ENCODE measurements around the gene SPTBN1.

SPTBN1 gene

DNA sequence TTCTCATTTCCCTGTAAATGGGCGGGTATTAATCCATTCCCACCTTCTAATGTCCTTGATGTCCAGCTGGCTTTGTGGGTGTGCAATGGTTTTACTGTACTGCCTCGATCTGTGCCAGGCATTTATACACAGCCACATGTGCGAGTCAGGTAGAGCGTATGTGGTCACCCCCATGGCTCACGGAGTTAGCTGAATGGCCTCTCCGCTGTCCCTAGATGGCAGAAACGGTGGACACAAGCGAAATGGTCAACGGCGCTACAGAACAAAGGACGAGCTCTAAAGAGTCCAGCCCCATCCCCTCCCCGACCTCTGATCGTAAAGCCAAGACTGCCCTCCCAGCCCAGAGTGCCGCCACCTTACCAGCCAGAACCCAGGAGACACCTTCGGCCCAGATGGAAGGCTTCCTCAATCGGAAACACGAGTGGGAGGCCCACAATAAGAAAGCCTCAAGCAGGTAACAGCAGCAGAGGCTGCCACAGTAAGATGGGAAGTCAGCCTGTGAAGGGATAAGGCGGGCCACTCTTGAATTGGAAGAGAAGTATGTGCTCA is 208.2 kb downstream of the SPTBN1 start:
- no peak for DNase-seq

- peak; percentile 78 to 85 for DNase-seq
Observed at GRCh38 chr2:54665436-54665856, 209.3 kb downstream of the SPTBN1 start.

GRCh38 chr2:54666131-54666633 is 210.1 kb downstream of the SPTBN1 start:
- DNase-seq: no peak

DNA sequence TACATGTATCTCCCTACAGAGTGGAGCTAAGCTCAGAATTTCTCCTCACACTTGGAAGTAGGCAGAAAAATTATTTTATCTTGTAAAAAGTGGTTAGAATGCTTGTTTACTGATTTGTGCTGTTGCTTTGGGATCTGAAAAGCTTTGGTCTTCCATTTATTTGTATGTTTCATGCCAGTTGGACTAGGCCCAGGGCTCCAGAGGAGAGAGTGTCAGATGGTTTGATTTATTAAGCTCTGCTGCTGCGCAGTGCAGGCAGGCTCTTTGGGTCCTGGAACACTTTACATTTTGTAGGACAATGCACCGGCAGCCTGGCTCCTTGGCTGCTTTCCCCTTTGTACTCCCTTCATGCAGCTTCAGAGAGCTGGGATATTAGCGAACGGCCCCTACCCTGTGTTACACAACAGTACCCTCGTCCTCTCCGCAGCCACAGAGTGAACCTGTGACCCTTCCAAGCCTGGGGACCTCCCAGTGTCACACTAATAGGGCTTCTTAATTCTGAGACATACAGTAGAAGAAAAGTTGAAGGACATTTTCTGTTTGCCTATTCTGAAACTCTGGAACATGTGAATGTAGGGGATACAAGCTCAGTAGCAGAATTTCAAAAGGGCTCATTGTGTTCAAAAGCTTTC is 210.6 kb downstream of the SPTBN1 start:
- DNase-seq: no peak

- DNase-seq: no peak
Observed at GRCh38 chr2:54667266-54667639, 211.1 kb downstream of the SPTBN1 start.

DNA sequence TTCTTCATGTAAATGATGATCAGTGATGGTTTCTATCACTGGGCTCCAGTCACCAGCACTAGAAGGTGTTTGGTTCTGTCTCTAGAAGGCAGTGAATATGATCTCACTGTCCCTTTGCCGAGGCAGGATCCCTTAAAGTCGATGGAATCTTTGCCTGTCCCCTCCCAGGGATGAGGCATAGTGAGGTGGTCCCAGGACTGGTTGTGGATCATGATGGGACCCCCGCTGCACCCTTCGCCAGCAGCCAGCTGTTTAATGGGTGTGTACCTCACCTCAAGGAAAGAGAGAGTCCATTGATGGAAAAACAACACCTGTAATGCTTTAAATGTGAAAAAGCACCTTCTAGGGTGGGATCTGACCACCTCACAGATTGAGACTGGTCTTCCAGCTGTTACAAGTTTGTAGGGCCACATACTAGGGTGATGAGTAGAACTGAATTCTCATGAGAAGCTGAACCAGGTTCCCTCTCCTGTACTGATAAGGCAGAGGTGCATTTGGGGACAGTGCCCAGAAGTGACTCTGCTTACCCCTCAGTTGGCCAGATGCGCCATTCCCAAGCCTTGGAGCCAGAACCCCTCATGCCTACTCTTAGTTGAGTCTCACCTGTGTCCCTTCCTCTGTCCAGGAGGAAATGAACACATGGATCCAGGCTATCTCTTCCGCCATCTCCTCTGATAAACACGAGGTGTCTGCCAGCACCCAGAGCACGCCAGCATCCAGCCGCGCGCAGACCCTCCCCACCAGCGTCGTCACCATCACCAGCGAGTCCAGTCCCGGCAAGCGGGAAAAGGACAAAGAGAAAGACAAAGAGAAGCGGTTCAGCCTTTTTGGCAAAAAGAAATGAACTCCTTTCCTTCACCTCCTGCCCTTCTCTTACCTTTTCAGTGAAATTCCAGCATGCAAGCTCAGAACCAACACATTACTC is 211.9 kb downstream of the SPTBN1 start:
- DNase-seq: no peak

GRCh38 chr2:54668711-54669110 is 212.6 kb downstream of the SPTBN1 start:
- no peak for DNase-seq

GRCh38 chr2:54669677-54670484 is 213.8 kb downstream of the SPTBN1 start:
- no peak for DNase-seq

DNA sequence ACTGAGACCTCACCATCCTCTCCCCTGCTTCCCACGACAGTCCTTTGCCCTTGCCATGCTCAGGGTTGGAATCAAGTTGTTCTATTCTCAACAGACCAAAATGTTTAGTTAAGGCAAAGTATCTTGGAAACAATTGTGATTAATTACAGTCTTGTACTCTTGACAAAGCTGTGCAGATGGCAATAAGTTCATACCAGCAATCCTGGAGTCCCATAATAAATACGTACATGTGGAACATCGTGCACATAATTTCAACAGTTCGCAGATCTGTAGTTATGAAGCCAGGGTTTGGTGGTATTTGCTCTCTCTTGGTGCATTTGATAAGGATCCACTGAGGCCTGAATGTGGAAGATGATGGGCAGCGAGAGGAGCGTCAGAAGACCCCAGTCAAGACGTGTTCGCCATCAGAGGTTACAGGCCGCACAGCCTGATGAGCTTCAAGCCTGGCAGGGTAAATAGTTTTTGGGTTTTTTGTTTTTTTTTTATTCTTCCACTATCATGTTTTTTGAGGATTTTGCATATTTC is 214.4 kb downstream of the SPTBN1 start:
- DNase-seq: no peak

DNA sequence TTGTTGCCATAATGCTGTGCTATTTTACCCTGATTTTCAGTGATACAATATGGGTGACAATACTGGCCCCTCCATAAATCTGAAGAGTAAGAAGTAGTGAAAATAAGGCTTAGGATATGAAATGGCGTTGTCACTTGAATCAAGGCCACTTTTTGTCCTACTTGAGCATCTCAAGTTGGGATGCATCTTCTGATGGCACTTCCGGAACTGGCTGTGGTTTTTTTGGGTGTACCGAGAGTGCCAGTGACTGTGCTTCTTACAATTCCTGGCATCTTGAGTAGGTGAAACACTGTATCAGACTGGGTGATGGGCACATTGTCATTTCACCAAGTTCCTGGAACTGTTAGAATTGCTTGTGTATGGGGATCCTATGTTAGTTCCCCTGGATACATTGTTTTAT is 214.9 kb downstream of the SPTBN1 start:
- DNase-seq: no peak

- DNase-seq: no peak
Observed at GRCh38 chr2:54671875-54672589, 215.9 kb downstream of the SPTBN1 start.

DNA sequence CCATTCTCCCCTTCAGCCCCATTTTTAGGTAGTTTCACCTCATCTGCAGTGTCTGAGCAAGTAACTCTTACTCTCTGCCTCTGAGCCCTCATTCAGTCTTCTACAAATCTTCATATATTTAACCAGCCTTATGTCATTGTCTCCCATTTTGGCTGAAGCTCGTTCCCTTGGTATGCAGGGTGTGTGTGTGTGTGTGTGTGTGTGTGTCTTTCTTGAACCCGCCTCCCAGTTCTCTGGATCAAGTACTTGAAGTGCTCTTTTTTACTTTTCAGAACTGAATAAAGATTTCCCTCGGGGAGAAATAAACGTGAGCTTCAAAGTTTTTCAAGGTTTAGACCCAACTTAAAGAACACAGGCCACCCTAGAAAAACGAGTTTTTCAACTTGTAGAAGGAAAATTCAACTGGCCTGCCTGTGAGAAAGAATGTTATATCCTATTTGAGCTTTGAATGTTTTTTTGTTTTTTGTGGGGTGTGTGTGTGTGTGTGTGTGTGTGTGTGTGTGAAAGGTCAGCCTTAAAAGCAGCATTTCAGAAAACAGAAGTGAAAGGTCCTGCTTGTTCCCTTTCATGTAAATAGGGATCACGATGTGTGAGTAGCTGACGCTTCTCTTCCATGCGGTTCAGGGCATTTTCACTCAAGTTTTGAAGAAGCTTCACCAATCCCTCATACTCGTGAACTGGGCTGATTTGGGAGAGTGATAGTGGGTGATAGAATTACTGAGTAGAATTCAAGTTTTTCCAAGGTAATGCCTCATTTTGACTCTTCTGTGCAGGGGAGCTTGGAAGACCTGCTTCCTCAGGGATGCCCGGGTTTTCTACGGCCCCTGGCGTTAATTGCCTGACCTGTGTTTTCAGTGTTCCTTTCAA is 216.7 kb downstream of the SPTBN1 start:
- DNase-seq: no peak

DNA sequence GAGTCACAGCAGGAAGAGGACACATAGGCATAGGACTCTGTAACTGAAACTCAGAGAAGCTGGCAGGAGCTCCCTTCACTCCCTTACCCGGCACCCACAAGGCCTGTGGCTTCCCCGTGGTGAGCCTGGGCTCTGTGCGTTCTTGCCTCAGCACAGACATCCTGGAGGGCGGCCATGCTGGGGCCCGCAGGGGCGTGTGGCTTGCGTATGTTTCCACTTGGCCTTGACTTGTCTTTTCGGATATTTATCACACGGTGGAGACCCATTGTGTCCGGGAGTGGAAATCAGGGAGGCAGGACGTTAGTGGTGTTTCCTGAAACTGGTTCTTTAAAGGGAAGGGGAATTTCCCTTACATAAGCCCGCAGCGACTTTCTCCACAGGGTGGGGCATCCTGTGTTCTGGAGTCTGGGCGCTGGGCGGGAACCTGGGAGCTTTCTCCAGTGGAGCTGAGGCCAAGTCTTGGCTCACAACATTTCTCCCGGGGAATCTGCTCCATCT is 217.4 kb downstream of the SPTBN1 start:
- DNase-seq: no peak

DNA sequence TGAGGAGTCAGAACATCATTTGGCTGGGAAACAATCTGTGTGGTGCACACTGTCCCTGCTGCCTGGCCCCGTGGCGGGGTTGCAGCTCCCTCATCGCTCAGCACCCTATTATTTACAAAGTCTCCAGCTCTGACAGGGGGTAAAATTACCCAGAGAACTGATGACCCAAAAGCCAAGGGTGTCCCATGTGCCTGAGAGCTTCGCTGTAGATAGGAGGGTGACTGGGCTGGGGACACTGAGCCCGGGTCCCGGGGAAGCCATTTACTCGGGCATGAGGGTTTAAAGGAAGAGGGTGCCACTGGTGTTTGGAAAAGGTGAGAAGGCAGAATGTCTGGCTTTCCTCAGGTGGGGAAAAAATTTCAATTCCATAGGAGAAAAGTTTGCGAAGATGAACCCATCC is 219.2 kb downstream of the SPTBN1 start:
- DNase-seq: no peak

- DNase-seq: no peak
Observed at GRCh38 chr2:54675738-54676137, 219.6 kb downstream of the SPTBN1 start.

DNA sequence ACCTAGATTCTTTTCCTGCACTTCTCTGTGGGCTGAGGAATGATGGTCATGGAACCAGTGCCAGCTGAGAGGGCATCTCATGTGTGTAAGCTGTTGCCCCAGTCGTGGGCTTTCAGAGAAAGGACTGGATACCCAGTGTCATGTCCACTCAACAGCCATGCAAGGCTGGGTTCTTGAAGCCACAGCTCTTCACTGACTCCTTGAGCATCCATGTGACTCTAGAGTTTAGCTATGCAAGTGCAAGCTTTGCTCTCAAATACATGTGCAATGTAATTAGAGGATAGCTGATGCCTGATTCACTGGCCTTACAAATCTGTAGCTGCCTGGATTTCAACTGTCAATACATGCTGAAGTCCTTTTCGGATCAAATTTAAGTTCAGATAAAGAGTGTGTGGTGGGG is 220.5 kb downstream of the SPTBN1 start:
- no peak for DNase-seq

DNA sequence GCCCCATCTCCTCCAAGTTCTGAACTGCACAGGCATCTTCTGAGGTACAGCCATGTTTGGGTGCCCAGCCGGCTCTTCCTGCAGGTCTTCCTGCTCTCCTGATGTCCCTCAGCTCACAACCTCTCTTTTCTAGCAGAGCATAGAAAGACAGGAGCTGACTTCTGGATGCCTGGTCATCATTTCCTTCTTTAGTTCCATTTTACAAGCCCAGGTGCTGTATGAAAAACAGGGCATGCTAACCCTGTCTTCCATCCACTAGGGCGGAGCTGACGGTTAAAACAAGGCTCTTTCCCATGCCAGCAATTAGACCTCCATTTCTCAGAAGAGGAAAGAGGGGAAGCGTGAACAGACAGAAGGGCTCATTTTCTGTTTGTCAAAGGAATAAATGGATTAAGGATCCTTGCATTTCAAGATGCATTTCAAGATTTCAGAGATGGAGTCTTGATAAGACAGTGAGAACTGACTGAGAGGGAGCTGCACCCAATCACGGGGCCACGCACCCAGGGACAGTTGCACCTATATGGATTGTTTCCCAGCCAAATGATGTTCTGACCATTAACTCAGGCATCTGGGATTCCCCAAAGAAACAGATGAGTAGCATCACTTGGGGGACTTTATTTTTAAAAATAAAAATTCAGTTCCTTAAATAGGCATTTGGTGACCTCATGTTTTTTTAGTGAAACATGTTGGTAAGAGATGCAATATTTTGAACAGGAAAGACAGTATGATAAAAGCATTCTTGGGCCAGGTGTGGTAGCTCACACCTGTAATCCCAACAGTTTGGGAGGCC is 221.5 kb downstream of the SPTBN1 start:
- no peak for DNase-seq

DNA sequence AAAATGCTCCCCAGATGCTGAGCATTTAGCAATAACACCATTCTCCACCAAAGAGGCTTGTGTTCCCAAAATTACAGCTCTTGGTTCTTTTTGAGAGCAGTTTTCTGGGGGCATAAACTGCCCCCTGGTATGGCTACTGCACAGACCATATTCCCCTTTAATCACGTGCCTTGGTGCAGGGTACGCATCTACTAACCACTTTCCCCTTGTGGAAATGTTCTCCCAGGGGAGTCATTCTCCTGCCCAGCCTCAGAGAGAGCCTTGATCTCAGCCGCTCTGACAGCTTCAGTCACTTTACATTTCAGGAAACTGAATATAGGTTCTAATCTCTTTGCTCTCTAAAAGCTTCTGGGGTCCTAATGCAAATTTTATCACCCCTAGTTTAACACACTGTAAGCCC is 222.6 kb downstream of the SPTBN1 start:
- no peak for DNase-seq

DNA sequence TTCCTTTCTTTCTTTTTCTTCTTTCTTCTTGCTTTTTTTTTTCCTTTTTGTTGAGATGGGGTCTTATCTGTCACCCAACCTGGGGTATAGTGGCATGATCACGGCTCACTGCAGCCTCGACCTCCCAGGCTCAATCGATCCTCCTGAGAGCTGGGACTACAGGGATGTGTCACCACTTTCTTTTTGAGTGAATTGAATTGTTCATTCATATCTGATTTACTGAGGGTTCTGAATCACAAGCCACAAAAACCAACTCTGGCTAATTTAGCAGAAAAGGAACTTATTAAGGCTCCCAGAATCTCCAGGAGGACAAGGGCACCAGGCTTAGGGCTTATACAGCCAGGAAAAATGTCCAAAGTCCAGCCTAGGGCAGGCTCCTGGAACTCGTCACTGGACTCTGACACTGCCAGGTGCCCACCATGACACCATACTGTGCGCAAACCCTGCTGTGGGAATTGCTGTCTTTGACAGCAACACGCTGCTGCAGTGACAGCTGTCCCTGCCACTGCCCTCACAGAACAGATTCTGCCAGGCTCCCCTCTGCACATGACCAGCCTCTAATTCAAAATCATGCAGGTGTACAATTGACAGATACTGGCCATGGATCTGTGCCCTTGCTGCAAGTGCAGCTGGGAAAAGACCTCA is 224.4 kb downstream of the SPTBN1 start:
- peak in 1 of 2 experiments; percentile 16 for DNase-seq
